Suppressor macrophage treated with lipopolysaccharide for 4 hours (primary cell): Measurements from ENCODE around the gene PPIP5K1.
"Not testable (repeated sequence)": the region's sequence is repeated elsewhere in the genome, so short reads cannot be mapped to it uniquely, and the experiment has no call there.

Experiments used
- DNase-seq: peaks from one replicate; pipeline ENCODE4 v3.0.0-alpha.2; 2020

PPIP5K1 gene

DNA sequence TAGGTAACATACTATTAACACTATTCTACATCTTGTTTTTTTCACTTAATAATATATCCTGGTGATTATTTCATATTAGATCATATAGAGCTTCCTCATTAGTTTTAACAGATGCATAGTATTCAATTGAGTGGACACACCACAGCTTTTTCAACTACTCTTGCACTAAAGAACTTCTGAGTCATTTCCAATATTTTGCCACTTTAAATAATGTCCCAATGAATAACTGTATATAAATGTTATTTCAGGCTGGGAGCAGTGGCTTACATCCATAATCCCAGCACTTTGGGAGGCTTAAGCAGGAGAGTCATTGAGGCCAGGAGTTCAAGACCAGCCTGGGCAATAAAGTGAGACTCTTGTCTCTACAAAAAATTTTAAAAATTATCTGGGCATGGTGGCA lies 45.7 kb downstream of the PPIP5K1 start:
- no peak for DNase-seq

DNA sequence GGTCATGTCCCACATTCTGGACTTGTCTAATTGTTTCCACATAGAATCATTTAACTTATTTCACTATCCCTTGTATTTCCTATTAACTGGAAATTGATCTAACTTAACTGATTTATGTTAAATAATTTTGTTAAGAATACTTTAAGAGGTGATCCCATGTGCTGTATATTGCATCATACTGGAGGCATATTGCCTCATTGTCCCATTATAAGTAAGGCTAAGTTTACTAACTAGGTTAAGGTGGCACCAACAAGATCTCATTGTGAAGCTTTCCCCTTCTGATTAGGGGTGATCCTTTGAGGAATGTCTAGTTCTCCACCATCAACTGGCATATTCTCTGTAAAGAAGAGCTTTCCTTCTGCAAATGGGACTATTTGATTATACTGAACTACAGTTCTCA lies 48.2 kb downstream of the PPIP5K1 start:
- no peak for DNase-seq

DNA sequence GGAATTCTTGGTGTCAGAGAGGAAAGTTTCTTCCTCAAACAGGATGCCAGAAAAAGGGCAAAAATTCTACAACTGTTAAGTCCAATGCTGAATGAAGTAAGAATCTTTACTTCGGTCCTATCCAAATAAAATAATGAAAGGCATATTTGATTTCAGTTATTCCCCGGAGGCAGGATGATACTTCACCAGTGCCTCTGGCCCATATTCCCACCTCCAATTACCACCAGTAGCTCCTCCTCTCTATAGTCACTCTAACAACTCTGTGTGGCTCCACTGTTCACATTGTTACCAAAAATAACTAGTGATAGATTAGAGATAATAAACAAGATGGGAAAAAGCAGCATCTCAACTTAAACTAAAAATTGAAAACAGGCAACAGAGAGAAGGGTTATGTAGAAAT lies 51.9 kb downstream of the PPIP5K1 start:
- no peak for DNase-seq

DNA sequence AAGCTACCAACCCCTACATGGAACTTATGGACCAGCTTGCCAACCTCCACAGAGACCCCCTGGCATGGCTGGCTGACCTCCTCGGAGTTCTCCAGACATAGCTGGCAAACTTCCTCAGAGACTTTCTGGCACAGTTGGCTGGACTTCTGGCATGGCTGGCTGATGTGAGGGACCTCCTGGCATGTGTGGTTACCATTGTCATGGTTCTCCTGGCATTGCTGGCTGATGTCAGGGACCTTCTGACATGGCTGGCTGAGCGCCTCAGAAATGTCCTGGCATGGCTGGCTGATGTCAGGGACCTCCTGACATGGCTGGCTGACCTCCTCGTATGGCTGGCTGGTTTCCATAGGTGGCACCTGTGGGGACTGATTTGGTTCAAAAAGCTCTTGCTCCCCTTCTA lies 55.1 kb downstream of the PPIP5K1 start:
- no peak for DNase-seq

DNA sequence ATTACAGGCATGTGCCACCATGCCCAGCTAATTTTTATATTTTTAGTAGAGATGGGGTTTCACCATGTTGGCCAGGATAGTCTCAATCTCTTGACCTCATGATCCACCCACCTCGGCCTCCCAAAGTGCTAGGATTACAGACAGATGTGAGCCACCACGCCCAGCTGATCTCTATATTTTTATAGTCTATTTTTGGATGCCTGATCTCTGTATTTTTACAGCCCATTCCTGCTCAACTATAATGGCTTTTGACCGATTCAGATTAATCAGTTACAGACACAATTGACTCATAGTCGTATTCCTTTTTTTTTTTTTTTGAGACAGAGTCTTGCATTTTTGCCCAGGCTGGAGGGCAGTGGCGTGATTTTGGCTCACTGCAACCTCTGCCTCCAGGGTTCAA lies 57.2 kb downstream of the PPIP5K1 start:
- not testable (repeated sequence) for DNase-seq

DNA sequence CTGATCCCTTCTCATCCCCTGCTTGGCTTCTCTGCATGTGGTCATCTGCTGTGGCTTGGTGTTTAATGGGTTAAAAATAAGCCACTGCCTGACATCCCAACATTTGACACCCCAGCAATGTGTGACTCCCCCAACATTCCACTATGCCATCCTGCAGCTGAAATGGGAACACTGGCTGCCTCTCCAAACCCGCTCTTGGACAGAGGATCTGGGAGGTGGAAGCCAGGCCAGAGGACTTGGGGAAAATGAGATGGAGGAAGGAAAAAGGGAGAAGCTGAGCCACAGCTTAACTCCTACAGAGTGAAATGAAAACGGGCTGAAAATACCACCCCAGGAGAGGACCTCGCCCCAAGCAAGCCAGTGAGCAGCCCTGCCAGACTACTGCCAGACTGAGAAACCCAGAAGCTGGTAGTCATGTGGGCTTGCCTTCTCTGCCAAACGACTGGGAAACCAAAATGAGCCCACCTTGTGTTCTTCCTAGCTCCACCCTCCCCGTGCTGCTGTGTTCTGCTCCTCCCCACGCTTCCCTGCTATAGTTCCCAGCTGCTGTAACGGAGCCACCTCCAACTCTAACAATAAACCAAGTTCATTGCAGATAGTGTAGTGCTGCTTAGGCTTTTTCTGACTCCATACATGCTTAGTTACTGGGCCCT lies 58.9 kb downstream of the PPIP5K1 start:
- DNase-seq = no peak

DNA sequence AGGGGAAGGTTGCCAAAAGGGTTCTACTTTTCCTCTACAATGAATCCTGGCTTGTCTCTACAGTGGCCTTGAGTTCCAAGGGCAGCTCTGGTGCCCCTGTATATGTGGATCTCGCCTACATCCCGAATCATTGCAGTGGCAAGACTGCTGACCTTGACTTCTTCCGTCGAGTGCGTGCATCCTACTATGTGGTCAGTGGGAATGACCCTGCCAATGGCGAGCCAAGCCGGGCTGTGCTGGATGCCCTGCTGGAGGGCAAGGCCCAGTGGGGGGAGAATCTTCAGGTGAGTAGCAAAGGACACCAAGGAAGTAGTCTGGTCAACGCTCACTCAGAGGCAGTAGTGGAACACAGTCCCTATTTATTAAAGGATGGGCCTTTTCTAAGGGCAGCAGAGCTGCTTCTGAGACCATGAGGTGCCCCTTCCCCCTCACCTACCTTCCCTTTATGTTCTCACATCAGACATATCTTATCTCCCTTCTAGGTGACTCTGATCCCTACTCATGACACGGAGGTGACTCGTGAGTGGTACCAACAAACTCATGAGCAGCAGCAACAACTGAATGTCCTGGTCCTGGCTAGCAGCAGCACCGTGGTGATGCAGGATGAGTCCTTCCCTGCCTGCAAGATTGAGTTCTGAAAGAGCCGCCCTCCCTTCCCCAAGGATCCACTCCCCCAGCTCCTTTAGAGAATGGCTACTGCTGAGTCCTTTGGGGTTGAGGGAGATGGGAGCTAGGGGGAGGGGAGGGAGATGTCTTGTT lies 60.2 kb downstream of the PPIP5K1 start:
- DNase-seq = no peak

DNA sequence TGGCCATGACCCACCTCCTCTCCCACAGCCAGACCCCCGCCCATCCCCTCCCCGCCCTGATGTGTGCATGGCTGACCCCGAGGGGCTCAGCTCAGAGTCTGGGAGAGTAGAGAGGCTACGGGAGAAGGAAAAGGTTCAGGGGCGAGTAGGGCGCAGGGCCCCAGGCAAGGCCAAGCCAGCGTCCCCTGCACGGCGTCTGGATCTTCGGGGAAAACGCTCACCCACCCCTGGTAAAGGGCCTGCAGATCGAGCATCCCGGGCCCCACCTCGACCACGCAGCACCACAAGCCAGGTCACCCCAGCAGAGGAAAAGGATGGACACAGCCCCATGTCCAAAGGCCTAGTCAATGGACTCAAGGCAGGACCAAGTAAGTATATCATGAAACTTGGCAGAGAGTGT lies 60.9 kb downstream of the PPIP5K1 start:
- no peak for DNase-seq

DNA sequence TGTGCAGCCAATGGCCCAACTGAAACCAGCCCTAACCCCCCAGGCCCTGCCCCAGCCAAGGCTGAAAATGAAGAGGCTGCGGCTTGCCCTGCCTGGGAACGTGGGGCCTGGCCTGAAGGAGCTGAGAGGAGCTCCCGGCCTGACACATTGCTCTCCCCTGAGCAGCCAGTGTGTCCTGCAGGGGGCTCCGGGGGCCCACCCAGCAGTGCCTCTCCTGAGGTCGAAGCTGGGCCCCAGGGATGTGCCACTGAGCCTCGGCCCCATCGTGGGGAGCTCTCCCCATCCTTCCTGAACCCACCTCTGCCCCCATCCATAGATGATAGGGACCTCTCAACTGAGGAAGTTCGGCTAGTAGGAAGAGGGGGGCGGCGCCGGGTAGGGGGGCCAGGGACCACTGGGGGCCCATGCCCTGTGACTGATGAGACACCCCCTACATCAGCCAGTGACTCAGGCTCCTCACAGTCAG lies 61.4 kb downstream of the PPIP5K1 start:
- no peak for DNase-seq

DNA sequence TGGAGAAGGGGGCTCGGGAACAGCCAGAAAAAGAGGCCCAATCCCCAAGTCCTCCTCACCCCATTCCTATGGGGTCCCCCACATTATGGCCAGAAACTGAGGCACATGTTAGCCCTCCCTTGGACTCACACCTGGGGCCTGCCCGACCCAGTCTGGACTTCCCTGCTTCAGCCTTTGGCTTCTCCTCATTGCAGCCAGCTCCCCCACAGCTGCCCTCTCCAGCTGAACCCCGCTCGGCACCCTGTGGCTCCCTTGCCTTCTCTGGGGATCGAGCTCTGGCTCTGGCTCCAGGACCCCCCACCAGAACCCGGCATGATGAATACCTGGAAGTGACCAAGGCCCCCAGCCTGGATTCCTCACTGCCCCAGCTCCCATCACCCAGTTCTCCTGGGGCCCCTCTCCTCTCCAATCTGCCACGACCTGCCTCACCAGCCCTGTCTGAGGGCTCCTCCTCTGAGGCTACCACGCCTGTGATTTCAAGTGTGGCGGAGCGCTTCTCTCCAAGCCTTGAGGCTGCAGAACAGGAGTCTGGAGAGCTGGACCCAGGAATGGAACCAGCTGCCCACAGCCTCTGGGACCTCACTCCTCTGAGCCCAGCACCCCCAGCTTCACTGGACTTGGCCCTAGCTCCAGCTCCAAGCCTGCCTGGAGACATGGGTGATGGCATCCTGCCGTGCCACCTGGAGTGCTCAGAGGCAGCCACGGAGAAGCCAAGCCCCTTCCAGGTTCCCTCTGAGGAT lies 62.0 kb downstream of the PPIP5K1 start:
- DNase-seq = no peak

DNA sequence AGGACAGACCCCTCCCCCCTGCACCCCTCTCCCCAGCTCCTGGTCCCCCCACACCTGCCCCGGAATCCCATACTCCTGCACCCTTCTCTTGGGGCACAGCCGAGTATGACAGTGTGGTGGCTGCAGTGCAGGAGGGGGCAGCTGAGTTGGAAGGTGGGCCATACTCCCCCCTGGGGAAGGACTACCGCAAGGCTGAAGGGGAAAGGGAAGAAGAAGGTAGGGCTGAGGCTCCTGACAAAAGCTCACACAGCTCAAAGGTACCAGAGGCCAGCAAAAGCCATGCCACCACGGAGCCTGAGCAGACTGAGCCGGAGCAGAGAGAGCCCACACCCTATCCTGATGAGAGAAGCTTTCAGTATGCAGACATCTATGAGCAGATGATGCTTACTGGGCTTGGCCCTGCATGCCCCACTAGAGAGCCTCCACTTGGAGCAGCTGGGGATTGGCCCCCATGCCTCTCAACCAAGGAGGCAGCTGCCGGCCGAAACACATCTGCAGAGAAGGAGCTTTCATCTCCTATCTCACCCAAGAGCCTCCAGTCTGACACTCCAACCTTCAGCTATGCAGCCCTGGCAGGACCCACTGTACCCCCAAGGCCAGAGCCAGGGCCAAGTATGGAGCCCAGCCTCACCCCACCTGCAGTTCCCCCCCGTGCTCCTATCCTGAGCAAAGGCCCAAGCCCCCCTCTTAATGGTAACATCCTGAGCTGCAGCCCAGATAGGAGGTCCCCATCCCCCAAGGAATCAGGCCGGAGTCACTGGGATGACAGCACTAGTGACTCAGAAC lies 62.8 kb downstream of the PPIP5K1 start:
- DNase-seq = no peak

DNA sequence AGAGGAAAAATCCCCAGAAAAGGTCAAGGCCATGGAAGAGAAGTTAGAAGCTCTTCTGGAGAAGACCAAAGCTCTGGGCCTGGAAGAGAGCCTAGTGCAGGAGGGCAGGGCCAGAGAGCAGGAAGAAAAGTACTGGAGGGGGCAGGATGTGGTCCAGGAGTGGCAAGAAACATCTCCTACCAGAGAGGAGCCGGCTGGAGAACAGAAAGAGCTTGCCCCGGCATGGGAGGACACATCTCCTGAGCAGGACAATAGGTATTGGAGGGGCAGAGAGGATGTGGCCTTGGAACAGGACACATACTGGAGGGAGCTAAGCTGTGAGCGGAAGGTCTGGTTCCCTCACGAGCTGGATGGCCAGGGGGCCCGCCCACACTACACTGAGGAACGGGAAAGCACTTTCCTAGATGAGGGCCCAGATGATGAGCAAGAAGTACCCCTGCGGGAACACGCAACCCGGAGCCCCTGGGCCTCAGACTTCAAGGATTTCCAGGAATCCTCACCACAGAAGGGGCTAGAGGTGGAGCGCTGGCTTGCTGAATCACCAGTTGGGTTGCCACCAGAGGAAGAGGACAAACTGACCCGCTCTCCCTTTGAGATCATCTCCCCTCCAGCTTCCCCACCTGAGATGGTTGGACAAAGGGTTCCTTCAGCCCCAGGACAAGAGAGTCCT lies 63.6 kb downstream of the PPIP5K1 start:
- no peak for DNase-seq

DNA sequence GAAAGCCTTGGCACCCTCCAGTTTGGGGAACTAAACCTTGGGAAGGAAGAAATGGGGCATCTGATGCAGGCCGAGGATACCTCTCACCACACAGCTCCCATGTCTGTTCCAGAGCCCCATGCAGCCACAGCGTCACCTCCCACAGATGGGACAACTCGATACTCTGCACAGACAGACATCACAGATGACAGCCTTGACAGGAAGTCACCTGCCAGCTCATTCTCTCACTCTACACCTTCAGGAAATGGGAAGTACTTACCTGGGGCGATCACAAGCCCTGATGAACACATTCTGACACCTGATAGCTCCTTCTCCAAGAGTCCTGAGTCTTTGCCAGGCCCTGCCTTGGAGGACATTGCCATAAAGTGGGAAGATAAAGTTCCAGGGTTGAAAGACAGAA lies 64.9 kb downstream of the PPIP5K1 start:
- no peak for DNase-seq

DNA sequence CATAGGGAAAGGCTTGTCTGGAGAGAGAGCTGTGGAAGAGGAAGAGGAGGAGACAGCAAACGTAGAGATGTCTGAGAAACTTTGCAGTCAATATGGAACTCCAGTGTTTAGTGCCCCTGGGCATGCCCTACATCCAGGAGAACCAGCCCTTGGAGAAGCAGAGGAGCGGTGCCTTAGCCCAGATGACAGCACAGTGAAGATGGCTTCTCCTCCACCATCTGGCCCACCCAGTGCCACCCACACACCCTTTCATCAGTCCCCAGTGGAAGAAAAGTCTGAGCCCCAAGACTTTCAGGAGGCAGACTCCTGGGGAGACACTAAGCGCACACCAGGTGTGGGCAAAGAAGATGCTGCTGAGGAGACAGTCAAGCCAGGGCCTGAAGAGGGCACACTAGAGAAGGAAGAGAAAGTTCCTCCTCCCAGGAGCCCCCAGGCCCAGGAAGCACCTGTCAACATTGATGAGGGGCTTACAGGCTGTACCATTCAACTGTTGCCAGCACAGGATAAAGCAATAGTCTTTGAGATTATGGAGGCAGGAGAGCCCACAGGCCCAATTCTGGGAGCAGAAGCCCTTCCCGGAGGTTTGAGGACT lies 65.7 kb downstream of the PPIP5K1 start:
- DNase-seq = no peak

DNA sequence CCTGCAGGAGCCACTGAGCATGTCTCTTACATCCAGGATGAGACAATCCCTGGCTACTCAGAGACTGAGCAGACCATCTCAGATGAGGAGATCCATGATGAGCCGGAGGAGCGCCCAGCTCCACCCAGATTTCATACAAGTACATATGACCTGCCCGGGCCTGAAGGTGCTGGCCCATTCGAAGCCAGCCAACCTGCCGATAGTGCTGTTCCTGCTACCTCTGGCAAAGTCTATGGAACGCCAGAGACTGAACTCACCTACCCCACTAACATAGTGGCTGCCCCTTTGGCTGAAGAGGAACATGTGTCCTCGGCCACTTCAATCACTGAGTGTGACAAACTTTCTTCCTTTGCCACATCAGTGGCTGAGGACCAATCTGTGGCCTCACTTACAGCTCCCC lies 66.4 kb downstream of the PPIP5K1 start:
- DNase-seq = no peak

DNA sequence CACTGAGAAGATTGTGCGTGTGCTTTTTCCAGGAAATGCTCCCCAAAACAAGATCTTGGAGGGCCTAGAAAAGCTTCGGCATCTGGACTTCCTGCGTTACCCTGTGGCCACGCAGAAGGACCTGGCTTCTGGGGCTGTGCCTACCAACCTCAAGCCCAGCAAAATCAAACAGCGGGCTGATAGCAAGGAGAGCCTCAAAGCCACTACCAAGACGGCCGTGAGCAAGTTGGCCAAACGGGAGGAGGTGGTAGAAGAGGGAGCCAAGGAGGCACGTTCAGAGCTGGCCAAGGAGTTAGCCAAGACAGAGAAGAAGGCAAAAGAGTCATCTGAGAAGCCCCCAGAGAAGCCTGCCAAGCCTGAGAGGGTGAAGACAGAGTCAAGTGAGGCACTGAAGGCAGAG lies 67.8 kb downstream of the PPIP5K1 start:
- DNase-seq = no peak

DNA sequence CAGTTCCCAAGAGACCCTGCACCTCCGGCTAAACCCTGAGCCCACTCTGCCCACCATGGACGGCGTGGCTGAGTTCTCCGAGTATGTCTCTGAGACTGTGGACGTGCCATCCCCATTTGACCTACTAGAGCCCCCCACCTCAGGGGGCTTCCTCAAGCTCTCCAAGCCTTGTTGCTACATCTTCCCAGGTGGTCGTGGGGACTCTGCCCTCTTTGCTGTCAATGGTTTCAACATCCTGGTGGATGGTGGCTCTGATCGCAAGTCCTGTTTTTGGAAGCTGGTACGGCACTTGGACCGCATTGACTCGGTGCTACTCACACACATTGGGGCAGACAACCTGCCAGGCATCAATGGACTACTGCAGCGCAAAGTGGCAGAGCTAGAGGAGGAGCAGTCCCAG lies 68.6 kb downstream of the PPIP5K1 start:
- DNase-seq = no peak

DNA sequence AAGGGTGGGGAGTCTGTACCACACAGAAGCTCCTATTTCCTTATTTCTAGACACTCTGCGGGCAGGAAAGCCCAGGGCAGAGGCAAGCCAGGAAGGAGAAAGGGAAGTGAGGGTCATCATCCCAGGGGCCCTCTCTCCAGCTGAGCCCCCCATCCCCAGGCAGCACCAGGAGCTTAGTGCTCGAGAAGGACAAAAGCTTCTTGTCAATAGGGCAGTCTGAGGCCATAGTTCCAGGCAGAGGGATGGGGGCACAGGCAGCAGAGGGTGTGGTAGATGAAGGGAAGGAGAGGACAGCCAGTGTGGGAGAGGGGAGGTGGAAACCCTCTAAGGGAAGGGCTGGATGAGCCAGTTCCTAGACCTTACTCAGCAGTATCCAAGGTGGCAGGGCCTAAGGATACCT lies 69.9 kb downstream of the PPIP5K1 start:
- no peak for DNase-seq

DNA sequence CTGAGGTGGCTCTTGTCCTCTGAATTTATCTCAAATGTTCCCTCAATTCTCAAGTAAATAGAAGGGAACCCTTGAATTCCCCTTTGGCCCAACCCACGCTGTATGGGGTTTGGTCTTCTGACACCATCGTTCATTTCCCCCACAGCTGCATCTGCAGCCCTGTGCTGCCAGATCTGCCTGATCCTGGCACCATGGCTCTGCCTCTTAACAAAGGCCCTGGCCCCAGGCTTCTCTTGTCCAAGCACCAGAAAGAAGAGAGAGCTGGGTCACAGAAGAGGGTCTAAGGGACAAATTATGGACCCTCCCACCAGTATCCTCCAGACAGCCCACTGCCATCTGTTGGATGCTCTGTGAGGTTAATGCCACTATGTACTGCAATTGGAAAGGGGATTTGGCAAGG lies 70.8 kb downstream of the PPIP5K1 start:
- DNase-seq = no peak

DNA sequence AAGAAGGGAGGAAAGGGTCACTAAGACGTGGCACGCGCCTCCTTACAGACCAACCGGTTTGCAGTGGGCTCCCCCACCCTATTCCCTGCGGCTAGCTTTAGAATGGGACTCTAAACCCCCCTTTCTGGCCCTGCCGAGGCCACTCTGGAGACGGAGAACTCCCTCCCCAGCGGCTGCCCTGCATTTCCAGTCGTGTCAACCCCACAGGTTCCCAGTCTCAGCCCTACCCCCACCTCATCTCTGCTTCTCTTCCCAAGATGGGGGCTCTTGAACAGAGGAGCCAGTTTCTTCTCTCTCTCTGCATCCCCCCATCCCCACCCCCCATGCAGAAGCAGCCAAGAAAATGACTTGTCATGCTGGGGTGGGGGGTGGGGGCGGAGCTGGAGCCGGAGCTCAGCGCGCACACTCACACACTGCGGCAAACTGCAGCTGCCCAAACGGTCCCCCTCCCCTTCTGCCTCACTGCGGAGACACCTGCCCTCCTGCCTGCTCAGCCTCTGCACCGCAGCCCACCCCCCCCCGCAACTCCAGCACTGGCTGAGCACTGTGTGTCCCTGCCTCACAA lies 71.7 kb downstream of the PPIP5K1 start:
- no peak for DNase-seq

DNA sequence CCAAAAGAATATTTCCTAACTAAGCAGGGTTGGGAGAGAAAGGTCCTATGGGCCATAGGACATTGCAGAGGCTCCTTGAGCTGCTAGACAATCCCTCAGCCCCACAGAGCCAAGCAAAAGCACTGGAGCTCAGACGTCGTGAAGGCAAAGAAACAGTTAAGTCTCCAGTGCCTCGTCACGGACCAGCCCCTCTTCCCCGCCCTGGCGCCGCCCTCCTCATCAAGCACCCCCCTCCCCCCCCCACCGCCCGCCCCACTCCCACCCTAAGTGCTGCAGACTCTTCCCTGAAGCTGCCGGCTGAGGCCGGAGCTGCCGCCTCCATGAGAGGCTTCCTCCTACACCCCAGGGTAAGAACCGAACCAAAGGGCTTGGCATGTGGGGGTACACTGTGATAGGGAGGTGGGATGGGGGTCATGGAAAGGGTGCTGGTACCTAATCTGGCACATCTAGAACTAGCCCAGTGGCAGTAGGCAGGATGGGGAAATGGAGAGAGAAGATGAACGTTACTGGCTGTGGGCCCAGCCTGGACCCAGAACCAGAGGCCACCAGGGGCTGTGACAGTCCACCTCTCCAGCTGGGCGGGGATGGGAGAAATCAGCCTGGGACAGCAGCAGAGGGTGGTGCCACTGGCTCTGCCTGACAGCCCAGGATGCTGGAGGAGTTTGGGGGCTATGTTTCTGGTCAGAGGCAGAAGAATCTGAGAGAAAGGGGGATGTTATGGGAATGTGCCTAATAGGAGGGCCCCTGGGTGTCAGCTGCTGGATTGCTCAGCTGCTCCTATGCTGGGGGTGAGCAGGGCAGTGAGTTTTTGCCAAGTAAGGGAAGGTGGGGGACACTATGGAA lies 72.4 kb downstream of the PPIP5K1 start, which contains the start of gene MAP1A:
TSS of gene MAP1A (plus strand) at position 255 of the 843 bp plus-strand sequence. CDS start 3,866 bp downstream, outside the sequence.
- DNase-seq = no peak
